ENCODE data around the gene SRPX.
A peak's percentile ranks its signal among the peaks of the same experiment; 100 is the strongest.

The SRPX gene

GRCh38 chrX:38178396-38178795 lies 42.3 kb downstream of the SRPX start:
- peaks cover 3% of the 10 kb centered on the region for H3K9me3 Mint-ChIP-seq
- peaks cover 3% of the 10 kb centered on the region for H3K4me1 Mint-ChIP-seq
- TF ChIP-seq CTCF (IDR thresholded peaks at IDR 0.05; ENCODE audit: unreplicated experiment in 3 of 3), result no peak
- no peaks in the 10 kb centered on the region for H3K36me3 Mint-ChIP-seq (ENCODE audit: low read depth)
- no peaks in the 10 kb centered on the region for H3K27me3 Mint-ChIP-seq (ENCODE audit: low read depth)
- no peak overlapping the region for H3K4me3 Mint-ChIP-seq
- no peak overlapping the region for H3K27ac Mint-ChIP-seq

- Mint-ChIP-seq H3K9me3 (peaks cover 3% of the 10 kb centered on the region), H3K36me3 (ENCODE audit: low read depth) (no peaks in the 10 kb centered on the region), H3K4me3 (no peak overlapping the region), H3K27ac (no peak overlapping the region), H3K27me3 (ENCODE audit: low read depth) (no peaks in the 10 kb centered on the region), H3K4me1 (peaks cover 8% of the 10 kb centered on the region)
- peak; percentile 38 to 61 (median 54) for TF ChIP-seq CTCF (IDR thresholded peaks at IDR 0.05; ENCODE audit: unreplicated experiment in 3 of 3)
These were observed 45.5 kb downstream of the SRPX start for GRCh38 chrX:38175139-38175538.

GRCh38 chrX:38172596-38172995 lies 48.1 kb downstream of the SRPX start:
- TF ChIP-seq CTCF (IDR thresholded peaks at IDR 0.05; ENCODE audit: unreplicated experiment in 3 of 3), result no peak
- H3K4me1 Mint-ChIP-seq, result peaks cover 8% of the 10 kb centered on the region
- no peaks in the 10 kb centered on the region for H3K27me3 Mint-ChIP-seq (ENCODE audit: low read depth)
- H3K36me3 Mint-ChIP-seq (ENCODE audit: low read depth), result no peaks in the 10 kb centered on the region
- no peak overlapping the region for H3K4me3 Mint-ChIP-seq
- H3K27ac Mint-ChIP-seq, result peak overlapping the region in 1 of 3 experiments; percentile 33
- H3K9me3 Mint-ChIP-seq, result peaks cover 3% of the 10 kb centered on the region

- no peaks in the 10 kb centered on the region for H3K27me3 Mint-ChIP-seq (ENCODE audit: low read depth)
- no peak overlapping the region for H3K4me3 Mint-ChIP-seq
- peaks cover 12% of the 10 kb centered on the region for H3K4me1 Mint-ChIP-seq
- H3K27ac Mint-ChIP-seq, result peak overlapping the region; percentile 84 to 94 (median 85)
- no peaks in the 10 kb centered on the region for H3K36me3 Mint-ChIP-seq (ENCODE audit: low read depth)
- peaks cover 3% of the 10 kb centered on the region for H3K9me3 Mint-ChIP-seq
- no peak for TF ChIP-seq CTCF (IDR thresholded peaks at IDR 0.05; ENCODE audit: unreplicated experiment in 3 of 3)
These were observed 50.1 kb downstream of the SRPX start for GRCh38 chrX:38170556-38170955.

- Mint-ChIP-seq H3K4me1 (peaks cover 12% of the 10 kb centered on the region), H3K36me3 (ENCODE audit: low read depth) (no peaks in the 10 kb centered on the region), H3K4me3 (no peak overlapping the region), H3K27ac (peak overlapping the region; percentile 46 to 90 (median 77)), H3K27me3 (ENCODE audit: low read depth) (no peaks in the 10 kb centered on the region), H3K9me3 (no peaks in the 10 kb centered on the region)
- peak; percentile 52 to 69 (median 61) for TF ChIP-seq CTCF (IDR thresholded peaks at IDR 0.05; ENCODE audit: unreplicated experiment in 3 of 3)
These were observed 54.1 kb downstream of the SRPX start for GRCh38 chrX:38166478-38167083.

- Mint-ChIP-seq H3K36me3 (ENCODE audit: low read depth) (no peaks in the 10 kb centered on the region), H3K9me3 (no peaks in the 10 kb centered on the region), H3K27me3 (ENCODE audit: low read depth) (no peaks in the 10 kb centered on the region), H3K4me1 (peaks cover 4% of the 10 kb centered on the region), H3K27ac (no peak overlapping the region), H3K4me3 (no peak overlapping the region)
- TF ChIP-seq CTCF (IDR thresholded peaks at IDR 0.05; ENCODE audit: unreplicated experiment in 3 of 3), result no peak
These were observed 55.6 kb downstream of the SRPX start for GRCh38 chrX:38165023-38165422.
